Cardiac muscle cell (in vitro differentiated cells and primary cell): ENCODE data around the gene DHRS9. TPM values are rescaled to one million over a fixed set of nuclear protein-coding genes. Genes with fewer than 3 reads are reported as not detected.

Source experiments
- DNase-seq, 2 donors: peaks; one replicate each; pipeline versions ENCODE4 v3.0.0 to v3.0.0-alpha.2; 2010 to 2017; ENCODE audit warnings: low read depth in 1 of 2, low spot score in 1 of 2
- H3K27ac ChIP-seq: fragments of 200-600 bp; sonication (generic); 2 replicates; pipeline ENCODE4 v1.5.1; 2016
- H3K27me3 ChIP-seq: fragments of 200-600 bp; sonication (generic); 2 replicates; pipeline ENCODE4 v1.6.0; 2016; ENCODE audit warnings: control low read depth
- H3K36me3 ChIP-seq: fragments of 200-600 bp; sonication (generic); 2 replicates; pipeline ENCODE4 v1.5.1; 2016; ENCODE audit warnings: control low read depth
- H3K4me1 ChIP-seq: fragments of 200-600 bp; sonication (generic); 2 replicates; pipeline ENCODE4 v1.8.1; 2017; ENCODE audit warnings: low read depth, mild to moderate bottlenecking, mixed run types
- H3K4me3 ChIP-seq: fragments of 200-600 bp; sonication (generic); 2 replicates; pipeline ENCODE4 v1.5.1; 2016; ENCODE audit warnings: mild to moderate bottlenecking
- H3K9me3 ChIP-seq: fragments of 200-600 bp; sonication (generic); 2 replicates; pipeline ENCODE4 v1.5.1; 2017; ENCODE audit warnings: low read depth, mild to moderate bottlenecking, control low read depth
- CTCF ChIP-seq: IDR thresholded peaks from 2 replicates; pipeline ENCODE4 v1.5.1; 2012; ENCODE audit warnings: low read depth, mild to moderate bottlenecking, low read length
- polyA plus RNA-seq: library from polyadenylated mRNA; unstranded; fragments of >200 nt; fragmentation: Nextera tagmentation; extraction: Ambion mirVana; gene quantifications from 2 replicates; pipeline ENCODE4 v1.2.1, GENCODE V29; 2016
- total RNA-seq: library from RNA; depleted of rRNA; stranded (reverse); fragments of >200 nt; gene quantifications from 2 replicates; pipeline ENCODE4 v1.2.3, GENCODE V29; 2016

The DHRS9 gene
- total and polyA plus RNA-seq, 2 experiments from 2014 or later = 1.4 TPM; not detected in 1

- Histone ChIP-seq H3K27ac (no peak overlapping the region), H3K9me3 (no peaks in the 10 kb centered on the region), H3K36me3 (no peaks in the 10 kb centered on the region), H3K4me3 (no peak overlapping the region), H3K27me3 (peaks cover 5% of the 10 kb centered on the region), H3K4me1 (peaks cover 21% of the 10 kb centered on the region)
- TF ChIP-seq CTCF = no peak
- peak; percentile 41 to 82 for DNase-seq
These were observed 35.1 kb upstream of the DHRS9 start for GRCh38 chr2:169034256-169034655.

GRCh38 chr2:169034984-169035544 is 34.3 kb upstream of the DHRS9 start:
- H3K4me1 ChIP-seq = peaks cover 19% of the 10 kb centered on the region
- no peak overlapping the region for H3K27ac ChIP-seq
- DNase-seq = no peak
- TF ChIP-seq CTCF = no peak
- no peaks in the 10 kb centered on the region for H3K9me3 ChIP-seq
- H3K4me3 ChIP-seq = no peak overlapping the region
- H3K27me3 ChIP-seq = peaks cover 5% of the 10 kb centered on the region
- no peaks in the 10 kb centered on the region for H3K36me3 ChIP-seq

- no peak for DNase-seq
- no peaks in the 10 kb centered on the region for H3K36me3 ChIP-seq
- H3K9me3 ChIP-seq = no peaks in the 10 kb centered on the region
- no peak for TF ChIP-seq CTCF
- H3K4me3 ChIP-seq = no peak overlapping the region
- no peak overlapping the region for H3K27ac ChIP-seq
- peaks cover 19% of the 10 kb centered on the region for H3K4me1 ChIP-seq
- H3K27me3 ChIP-seq = peaks cover 5% of the 10 kb centered on the region
These were observed 33.5 kb upstream of the DHRS9 start for GRCh38 chr2:169035887-169036286.

- H3K4me1 ChIP-seq = peaks cover 19% of the 10 kb centered on the region
- no peak overlapping the region for H3K4me3 ChIP-seq
- H3K36me3 ChIP-seq = no peaks in the 10 kb centered on the region
- H3K27ac ChIP-seq = no peak overlapping the region
- no peak for TF ChIP-seq CTCF
- H3K9me3 ChIP-seq = no peaks in the 10 kb centered on the region
- DNase-seq = no peak
- H3K27me3 ChIP-seq = peaks cover under 1% of the 10 kb centered on the region
These were observed 32.5 kb upstream of the DHRS9 start for GRCh38 chr2:169036736-169037440.

GRCh38 chr2:169038338-169038757 is 31.0 kb upstream of the DHRS9 start:
- Histone ChIP-seq H3K4me1 (peaks cover 19% of the 10 kb centered on the region), H3K27ac (no peak overlapping the region), H3K4me3 (no peak overlapping the region), H3K9me3 (peaks cover 4% of the 10 kb centered on the region), H3K36me3 (no peaks in the 10 kb centered on the region), H3K27me3 (no peaks in the 10 kb centered on the region)
- TF ChIP-seq CTCF = no peak
- peak in 1 of 2 donors; percentile 51 for DNase-seq
